ENCODE measurements around the gene GLIPR1L2. TPM values are rescaled to one million over a fixed set of nuclear protein-coding genes. Genes with fewer than 3 reads are reported as not detected.

Gene GLIPR1L2
- total and polyA plus RNA-seq, 2 of the 8 experiments (the other 6 are each of a cell fraction or from before 2014, with no cell fraction given), result 0.09 TPM; not detected in 1

- TF ChIP-seq MAX (IDR thresholded peaks at IDR 0.05), result no peak
- TF ChIP-seq SRF (IDR thresholded peaks at IDR 0.05; ENCODE audit: low read depth, low read length), result no peak
- TF ChIP-seq KDM1A (IDR thresholded peaks at IDR 0.05; ENCODE audit: borderline replicate concordance, low read length), result no peak
- no peak for TF ChIP-seq KDM4A (IDR thresholded peaks at IDR 0.05; ENCODE audit: low read depth, low read length, severe bottlenecking)
- no peak for TF ChIP-seq SP2 (IDR thresholded peaks at IDR 0.05; ENCODE audit: low read length)
Observed at GRCh38 chr12:75479963-75480461, 89.1 kb downstream of the GLIPR1L2 start (continued).

Measured in H1 (cell line).